GF-D8 (cell line): ENCODE results near the gene UBAP2.
"Not testable (repeated sequence)": the region's sequence is repeated elsewhere in the genome, so short reads cannot be mapped to it uniquely, and the experiment has no call there.

ENCODE experiments used
- DNase-seq: peaks from one replicate; lab custom pipeline; 2025; lab: John Stamatoyannopoulos, UW

UBAP2 gene

GRCh38 chr9:34047864-34048726 is 592 bp downstream of the UBAP2 start:
- DNase-seq, result peak; percentile 39

- peak; percentile 20 for DNase-seq
Observed at GRCh38 chr9:34046784-34047379, 1.8 kb downstream of the UBAP2 start.

GRCh38 chr9:34045903-34046302 is 2.8 kb downstream of the UBAP2 start:
- DNase-seq, result no peak

GRCh38 chr9:34042074-34042473 is 6.6 kb downstream of the UBAP2 start:
- not testable (repeated sequence) for DNase-seq

- DNase-seq, result not testable (repeated sequence)
Observed at GRCh38 chr9:34038851-34039250, 9.8 kb downstream of the UBAP2 start.

GRCh38 chr9:34037626-34038025 is 11.1 kb downstream of the UBAP2 start:
- no peak for DNase-seq

- DNase-seq, result no peak
Observed at GRCh38 chr9:34036625-34037024, 12.1 kb downstream of the UBAP2 start.

GRCh38 chr9:34035656-34036055 is 13.0 kb downstream of the UBAP2 start:
- no peak for DNase-seq

- no peak for DNase-seq
Observed at GRCh38 chr9:34034698-34035065, 14.0 kb downstream of the UBAP2 start.

GRCh38 chr9:34032631-34033030 is 16.1 kb downstream of the UBAP2 start:
- DNase-seq, result no peak

GRCh38 chr9:34027845-34028574 is 20.7 kb downstream of the UBAP2 start:
- DNase-seq, result no peak

- DNase-seq, result no peak
Observed at GRCh38 chr9:34025811-34026210, 22.9 kb downstream of the UBAP2 start.

- DNase-seq, result no peak
Observed at GRCh38 chr9:34025062-34025461, 23.6 kb downstream of the UBAP2 start.

GRCh38 chr9:34024476-34024875 is 24.2 kb downstream of the UBAP2 start:
- not testable (repeated sequence) for DNase-seq

GRCh38 chr9:34016149-34016548 is 32.5 kb downstream of the UBAP2 start:
- DNase-seq, result no peak

GRCh38 chr9:34010979-34011378 is 37.7 kb downstream of the UBAP2 start:
- DNase-seq, result no peak

GRCh38 chr9:34001951-34002350 is 46.7 kb downstream of the UBAP2 start:
- no peak for DNase-seq

GRCh38 chr9:34001298-34001697 is 47.4 kb downstream of the UBAP2 start:
- DNase-seq, result no peak

- no peak for DNase-seq
Observed at GRCh38 chr9:33995449-33995848, 53.2 kb downstream of the UBAP2 start.

- no peak for DNase-seq
Observed at GRCh38 chr9:33993104-33993503, 55.6 kb downstream of the UBAP2 start.

GRCh38 chr9:33992632-33993031 is 56.1 kb downstream of the UBAP2 start:
- no peak for DNase-seq

GRCh38 chr9:33988219-33988890 is 60.3 kb downstream of the UBAP2 start:
- DNase-seq, result no peak
